NCI-H524 (cell line): Measurements from ENCODE around the gene GTF2H1.
"Not testable (repeated sequence)": the region's sequence is repeated elsewhere in the genome, so short reads cannot be mapped to it uniquely, and the experiment has no call there.

Source experiments
- DNase-seq, 2 experiments: peaks; one replicate each; lab custom pipeline; 2025; lab: John Stamatoyannopoulos, UW

GTF2H1 gene

GRCh38 chr11:18319914-18320313, 2.5 kb upstream of the GTF2H1 start:
- DNase-seq, result no peak

- no peak for DNase-seq
Measured at GRCh38 chr11:18320617-18321016, 1.8 kb upstream of the GTF2H1 start.

- DNase-seq, result no peak
Measured at GRCh38 chr11:18321578-18321968, 794 bp upstream of the GTF2H1 start.

GRCh38 chr11:18322818-18323570, 627 bp downstream of the GTF2H1 start:
- no peak for DNase-seq

GRCh38 chr11:18323881-18324280, 1.5 kb downstream of the GTF2H1 start:
- not testable (repeated sequence) for DNase-seq

GRCh38 chr11:18324381-18324780, 2.0 kb downstream of the GTF2H1 start:
- no peak for DNase-seq

- no peak for DNase-seq
Measured at GRCh38 chr11:18329196-18329870, 7.0 kb downstream of the GTF2H1 start.

- no peak for DNase-seq
Measured at GRCh38 chr11:18330921-18331320, 8.6 kb downstream of the GTF2H1 start.

GRCh38 chr11:18332302-18332701, 9.9 kb downstream of the GTF2H1 start:
- DNase-seq, result no peak

- DNase-seq, result no peak
Measured at GRCh38 chr11:18332891-18333290, 10.5 kb downstream of the GTF2H1 start.

- DNase-seq, result no peak
Measured at GRCh38 chr11:18347471-18348125, 25.2 kb downstream of the GTF2H1 start.

GRCh38 chr11:18352581-18352980, 30.2 kb downstream of the GTF2H1 start:
- no peak for DNase-seq

DNA sequence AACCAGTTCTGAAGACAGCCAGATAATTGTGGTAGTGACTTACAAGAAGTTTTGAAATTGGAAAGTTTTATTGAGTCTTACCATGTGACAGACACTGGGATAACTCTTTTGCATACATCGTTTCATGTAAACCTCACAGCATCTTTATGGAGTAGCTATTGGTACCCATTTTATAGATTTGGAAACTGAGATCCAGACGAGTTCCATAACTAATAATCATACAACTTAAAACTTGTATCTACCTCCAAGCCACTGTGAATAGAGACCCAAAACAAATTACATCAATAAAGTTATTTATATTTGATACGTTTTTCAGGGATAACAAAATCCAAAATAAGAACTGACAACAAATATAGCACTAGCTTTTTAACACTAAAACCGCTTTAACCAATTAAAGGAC, 36.3 kb downstream of the GTF2H1 start:
- DNase-seq, result no peak

DNA sequence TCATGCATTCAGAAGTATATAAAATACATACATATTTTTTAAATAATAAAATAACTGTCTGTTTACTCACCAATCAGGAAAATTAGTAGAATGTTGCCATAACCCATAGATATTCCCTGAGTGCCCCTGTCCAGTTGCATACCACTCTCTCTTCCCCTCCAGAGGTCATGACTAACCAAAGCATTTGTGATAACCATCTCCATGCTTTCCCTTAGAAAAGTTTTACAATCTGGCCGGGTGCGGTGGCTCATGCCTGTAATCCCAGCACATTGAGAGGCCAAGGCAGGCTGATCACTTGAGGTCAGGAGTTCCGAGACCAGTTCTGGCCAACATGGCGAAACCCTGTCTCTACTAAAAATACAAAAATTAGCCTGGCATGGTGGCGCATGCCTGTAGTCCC, 38.8 kb downstream of the GTF2H1 start:
- no peak for DNase-seq

DNA sequence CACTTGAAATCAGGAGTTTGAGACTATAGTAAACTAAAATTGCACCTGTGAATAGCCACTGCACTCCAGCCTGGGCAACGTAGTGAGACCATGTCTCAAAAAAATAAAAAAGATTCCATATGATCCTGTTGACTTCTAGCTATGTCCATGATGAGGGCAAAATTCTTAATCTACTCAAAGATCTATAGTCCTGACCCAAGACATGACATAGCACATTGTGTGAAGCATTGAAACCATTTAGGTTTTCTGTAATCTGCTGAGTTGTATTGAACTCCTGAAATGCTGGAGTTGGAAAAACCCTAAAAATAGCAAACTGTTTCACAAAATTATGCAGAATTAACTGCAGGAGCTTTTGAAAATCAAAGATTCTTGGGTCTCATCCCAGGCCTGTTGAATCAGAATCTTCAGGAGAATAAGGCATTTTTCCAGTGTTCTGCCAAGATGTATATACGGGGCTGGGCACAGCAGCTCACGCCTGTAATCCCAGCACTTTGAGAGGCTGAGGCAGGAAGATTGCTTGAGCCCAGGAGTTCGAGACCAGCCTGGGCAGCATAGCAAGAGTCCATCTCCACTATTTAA, 42.2 kb downstream of the GTF2H1 start:
- DNase-seq, result no peak

DNA sequence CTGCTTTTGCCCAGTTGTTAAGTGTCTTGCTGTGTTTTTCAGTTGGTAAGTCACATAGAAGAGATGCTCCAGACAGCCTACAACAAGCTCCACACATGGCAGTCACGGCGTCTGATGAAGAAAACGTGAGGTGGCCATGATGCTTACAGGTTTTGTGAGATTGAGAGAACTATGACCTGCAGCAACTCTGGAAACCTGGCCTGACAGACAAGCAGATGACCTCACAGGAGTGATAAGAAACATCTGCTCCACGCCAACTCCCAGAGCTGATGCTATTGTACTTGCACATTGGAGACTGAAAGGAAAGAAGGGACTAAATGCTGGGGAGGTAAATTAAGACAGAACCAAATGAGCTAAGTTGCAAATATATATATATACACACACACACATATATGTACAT, 43.4 kb downstream of the GTF2H1 start:
- DNase-seq, result no peak

- no peak for DNase-seq
Measured at GRCh38 chr11:18366286-18366685, 43.9 kb downstream of the GTF2H1 start.

DNA sequence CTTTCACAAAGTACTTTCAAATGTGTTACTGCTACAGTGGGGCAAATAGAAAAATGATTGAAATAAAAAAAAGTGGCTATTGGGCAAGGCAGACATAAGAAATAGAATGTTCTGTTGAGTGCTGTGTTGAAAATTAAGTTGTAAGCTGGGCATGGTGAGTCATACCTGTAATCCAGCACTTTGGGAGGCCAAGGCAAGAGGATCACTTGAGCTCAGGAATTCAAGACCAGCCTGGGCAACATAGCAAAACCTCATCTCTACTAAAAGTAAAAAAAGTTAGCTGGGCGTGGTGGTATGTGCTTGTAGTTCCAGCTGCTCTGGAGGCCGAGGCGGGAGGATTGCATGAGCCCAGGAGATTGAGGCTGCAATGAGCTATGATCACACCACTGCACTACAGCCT, 45.1 kb downstream of the GTF2H1 start:
- no peak for DNase-seq

- DNase-seq, result no peak
Measured at GRCh38 chr11:18368221-18368620, 45.9 kb downstream of the GTF2H1 start.

GRCh38 chr11:18369398-18369797, 47.0 kb downstream of the GTF2H1 start:
- DNase-seq, result no peak

GRCh38 chr11:18371279-18371678, 48.9 kb downstream of the GTF2H1 start:
- no peak for DNase-seq

DNA sequence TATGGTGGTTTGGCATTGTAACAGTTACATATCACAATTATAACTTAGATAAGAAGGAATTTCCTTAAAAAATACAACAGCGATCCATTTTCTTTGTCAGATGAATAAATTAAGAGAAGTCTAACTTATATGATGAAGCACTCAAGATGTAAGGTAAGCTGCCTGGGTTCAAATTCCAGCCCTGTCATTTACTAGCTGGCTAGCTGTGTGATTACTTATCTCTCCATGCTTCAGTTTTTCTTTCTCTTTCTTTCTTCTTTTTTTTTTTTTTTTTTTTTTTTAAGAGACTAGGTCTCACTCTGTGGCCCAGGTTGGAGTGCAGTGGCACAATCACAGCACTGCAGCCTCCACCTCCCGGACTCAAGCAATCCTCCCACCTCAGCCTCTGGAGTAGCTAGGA, 49.8 kb downstream of the GTF2H1 start:
- DNase-seq, result no peak

GRCh38 chr11:18374956-18375355, 52.6 kb downstream of the GTF2H1 start:
- DNase-seq, result peak in 1 of 2 experiments; percentile 33
